HCT116 (cell line): ENCODE measurements around the gene SIRT3. TPM values are rescaled to one million over a fixed set of nuclear protein-coding genes. Genes with fewer than 3 reads are reported as not detected.
"Not testable (repeated sequence)": the region's sequence is repeated elsewhere in the genome, so short reads cannot be mapped to it uniquely, and the experiment has no call there.

ENCODE experiments used
- ATAC-seq: fragments of 200-7000 bp; cut with Tn5 transposase; 2 replicates; pipeline ENCODE4 v1.9.1; 2020; ENCODE audit warnings: mild to moderate bottlenecking, moderate library complexity
- BruUV-seq: library from RNA; stranded (reverse); fragments of 400-500 nt; replicated peaks from 2 replicates; lab custom pipeline; 2021; lab: Mats Ljungman, UMichigan
- CTCF ChIA-PET: fragments of 300-600 bp; sonication (Branson Sonifier 250); formaldehyde crosslinking; loops from one replicate; lab custom pipeline; 2021; ENCODE audit warnings: antibody characterized with exemption; lab: Charles Lee
- POLR2A ChIA-PET: fragments of 300-600, 350-600 bp; sonication (Branson Sonifier 250); formaldehyde crosslinking; loops from one replicate; lab custom pipeline; 2021; ENCODE audit warnings: antibody characterized with exemption; lab: Charles Lee
- RAD21 ChIA-PET, 2 experiments: fragments of 300-600 bp; sonication (Branson Sonifier 250); formaldehyde crosslinking; loops; one replicate each; lab custom pipeline; 2023; ENCODE audit warnings: low total read pairs in 2 of 2; ENCODE audit not compliant: uncharacterized antibody in 2 of 2, unreplicated experiment in 2 of 2, low non-redundant PET in 1 of 2; lab: Charles Lee
- DNase-seq: peaks from one replicate; pipeline ENCODE4 v3.0.0-alpha.2; 2010; ENCODE audit warnings: low read depth, low spot score
- H2AFZ ChIP-seq: fragments of 200-600 bp; shearing (Covaris generic), sonication (generic); 2 replicates; pipeline ENCODE4 v1.6.1; 2017; ENCODE audit warnings: low read depth, mixed run types, mixed read lengths, antibody characterized with exemption, low read length; ENCODE audit not compliant: poor library complexity, severe bottlenecking
- H3K27ac ChIP-seq: 2 replicates; pipeline ENCODE4 v1.5.1; 2012; ENCODE audit warnings: low read depth, low read length
- H3K27me3 ChIP-seq: fragments of 200-600 bp; sonication (generic); 2 replicates; pipeline ENCODE4 v1.6.1; 2016; ENCODE audit warnings: mixed run types, low read length, mixed read lengths; ENCODE audit not compliant: insufficient read depth
- H3K36me3 ChIP-seq, 2 experiments: fragments of 200-500 bp in 1 of 2; fragments of 200-600 bp in 1 of 2; sonication (Bioruptor generic) in 1 of 2; sonication (generic) in 1 of 2; 2 replicates each; pipeline versions ENCODE4 v1.5.1 to v1.6.1; 2014 to 2016; ENCODE audit warnings: low read length in 2 of 2, inconsistent platforms in 1 of 2, mixed read lengths in 1 of 2, mixed run types in 1 of 2; ENCODE audit not compliant: insufficient read depth in 2 of 2, control insufficient read depth in 1 of 2
- H3K4me1 ChIP-seq, 2 experiments: fragments of 200-600 bp in 1 of 2; sonication (generic) in 1 of 2; 2 replicates each; pipeline versions ENCODE4 v1.5.1 to v1.6.1; 2012 to 2017; ENCODE audit warnings: low read length in 2 of 2, inconsistent platforms in 1 of 2, mild to moderate bottlenecking in 1 of 2, mixed read lengths in 1 of 2, mixed run types in 1 of 2, moderate library complexity in 1 of 2; ENCODE audit not compliant: insufficient read depth in 2 of 2, control insufficient read depth in 1 of 2
- H3K4me2 ChIP-seq: fragments of 200-600 bp; sonication (generic); 2 replicates; pipeline ENCODE4 v1.6.1; 2017; ENCODE audit warnings: mixed run types, low read length, mixed read lengths
- H3K4me3 ChIP-seq, 2 experiments: fragments of 200-600 bp in 1 of 2; sonication (generic) in 1 of 2; replicated peaks in 1 of 2; 2 replicates each; pipeline ENCODE4 v1.5.1; 2011 to 2016; ENCODE audit warnings: low read length in 2 of 2, control low read depth in 1 of 2, low read depth in 1 of 2, mild to moderate bottlenecking in 1 of 2, mixed read lengths in 1 of 2, mixed run types in 1 of 2
- H3K79me2 ChIP-seq: fragments of 200-600 bp; sonication (generic); 2 replicates; pipeline ENCODE4 v1.6.1; 2017; ENCODE audit warnings: mild to moderate bottlenecking, mixed run types, low read length, moderate library complexity, mixed read lengths; ENCODE audit not compliant: insufficient read depth
- H3K9ac ChIP-seq: fragments of 200-600 bp; sonication (generic); 2 replicates; pipeline ENCODE4 v1.6.1; 2016; ENCODE audit warnings: low read length, mixed read lengths
- H3K9me2 ChIP-seq: fragments of 200-600 bp; sonication (generic), shearing (Covaris generic); 2 replicates; pipeline ENCODE4 v1.6.1; 2017; ENCODE audit warnings: mixed run types, mild to moderate bottlenecking, moderate library complexity; ENCODE audit not compliant: insufficient read depth
- H3K9me3 ChIP-seq, 2 experiments: fragments of 200-500 bp in 1 of 2; fragments of 200-600 bp in 1 of 2; sonication (Bioruptor generic) in 1 of 2; sonication (generic) in 1 of 2; 2 replicates each; pipeline ENCODE4 v1.6.1; 2014 to 2017; ENCODE audit warnings: low read length in 2 of 2, mixed read lengths in 2 of 2, inconsistent platforms in 1 of 2, low read depth in 1 of 2, mild to moderate bottlenecking in 1 of 2, mixed run types in 1 of 2, moderate library complexity in 1 of 2; ENCODE audit not compliant: control insufficient read depth in 1 of 2, insufficient read depth in 1 of 2
- H4K20me1 ChIP-seq: fragments of 200-600 bp; sonication (generic), shearing (Covaris generic); 2 replicates; pipeline ENCODE4 v1.6.1; 2017; ENCODE audit warnings: mixed run types, mild to moderate bottlenecking, moderate library complexity; ENCODE audit not compliant: insufficient read depth
- RAD21 ChIP-seq: IDR thresholded peaks from 2 replicates; pipeline ENCODE4 v1.6.1; 2012; ENCODE audit warnings: low read depth, mild to moderate bottlenecking
- intact Hi-C: fragments of 100-400 bp; cut with micrococcal nuclease; formaldehyde crosslinking; loops from 2 replicates; pipeline ENCODE4 v1.10.0; 2022
- total RNA-seq: library from RNA; stranded (reverse); gene quantifications from one replicate; pipeline ENCODE4 v1.2.1, GENCODE V29; 2021; ENCODE audit not compliant: unreplicated experiment
- TF ChIP-seq, protein P1 (sequence below), 3 experiments: fragments of 200-600 bp in 1 of 3; sonication (generic) in 1 of 3; IDR thresholded peaks in 2 of 3; conservative IDR thresholded peaks in 1 of 3; 2 replicates each; pipeline ENCODE4 v1.5.1; 2012 to 2017; ENCODE audit warnings: low read depth in 2 of 3, low read length in 2 of 3, antibody characterized with exemption in 1 of 3, borderline replicate concordance in 1 of 3, control low read depth in 1 of 3, mild to moderate bottlenecking in 1 of 3, mixed read lengths in 1 of 3, mixed run types in 1 of 3, moderate library complexity in 1 of 3; ENCODE audit not compliant: insufficient read depth in 1 of 3

The SIRT3 gene
- total RNA-seq, 1 experiment from 2014 or later: 17.9 TPM

DNA sequence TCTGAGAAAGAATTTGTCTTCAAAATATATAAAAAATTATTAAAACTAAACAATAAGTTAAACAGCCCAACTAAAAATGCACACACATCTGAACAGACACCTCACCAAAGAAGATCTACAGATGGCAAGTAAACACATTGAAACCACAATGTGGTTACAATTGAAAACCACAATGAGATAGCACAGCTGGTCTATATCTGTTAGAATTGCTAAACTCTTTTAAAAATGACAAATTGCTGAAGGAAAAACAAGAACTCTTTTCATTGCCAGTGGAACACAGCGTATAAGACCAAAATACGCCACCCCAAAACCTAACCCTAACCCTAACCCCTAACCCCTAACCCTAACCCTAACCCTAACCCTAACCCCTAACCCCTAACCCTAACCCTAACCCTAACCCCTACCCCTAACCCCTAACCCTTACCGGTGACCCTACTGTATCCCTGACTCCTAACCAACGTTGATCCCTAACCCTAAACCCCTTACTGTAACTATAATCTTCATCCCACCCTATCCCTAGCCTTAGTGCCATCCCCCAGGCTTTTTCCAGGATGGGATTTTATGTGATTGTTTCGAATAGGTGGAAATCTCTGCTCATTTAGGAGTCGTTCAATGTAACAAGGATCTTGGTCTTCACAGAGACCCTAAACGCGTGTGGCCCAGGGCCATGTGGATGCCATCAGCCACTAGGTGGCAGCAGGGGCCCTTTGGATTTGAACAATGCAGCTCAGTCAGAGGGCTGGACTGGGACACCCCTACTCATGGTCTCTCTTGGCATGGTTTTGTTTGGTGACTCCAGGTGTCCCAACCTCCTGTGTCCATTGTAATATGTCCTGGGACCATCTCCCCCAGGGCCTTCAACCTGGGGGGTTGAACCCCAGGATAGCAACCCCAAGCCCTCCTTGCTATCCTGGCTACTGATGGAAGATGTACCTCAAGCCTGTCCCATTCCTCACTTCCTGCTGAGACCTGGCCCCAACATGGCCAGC, 44.4 kb downstream of the SIRT3 start:
- POLR2A ChIA-PET, H3K4me3 ChIP-seq, H3K9me3 ChIP-seq, H3K9ac ChIP-seq, H3K36me3 ChIP-seq, RAD21 ChIA-PET, H3K79me2 ChIP-seq, H3K4me2 ChIP-seq, H3K4me1 ChIP-seq, H4K20me1 ChIP-seq, H3K27me3 ChIP-seq, BruUV-seq, intact Hi-C loops, H3K27ac ChIP-seq, CTCF ChIA-PET, H3K9me2 ChIP-seq, DNase-seq, H2AFZ ChIP-seq: not testable (repeated sequence)
- peak; percentile 64 for ATAC-seq
- peak; percentile 28; the same call in 1 of the 2 replicates for TF ChIP-seq RAD21
- TF ChIP-seq, protein P1, sequence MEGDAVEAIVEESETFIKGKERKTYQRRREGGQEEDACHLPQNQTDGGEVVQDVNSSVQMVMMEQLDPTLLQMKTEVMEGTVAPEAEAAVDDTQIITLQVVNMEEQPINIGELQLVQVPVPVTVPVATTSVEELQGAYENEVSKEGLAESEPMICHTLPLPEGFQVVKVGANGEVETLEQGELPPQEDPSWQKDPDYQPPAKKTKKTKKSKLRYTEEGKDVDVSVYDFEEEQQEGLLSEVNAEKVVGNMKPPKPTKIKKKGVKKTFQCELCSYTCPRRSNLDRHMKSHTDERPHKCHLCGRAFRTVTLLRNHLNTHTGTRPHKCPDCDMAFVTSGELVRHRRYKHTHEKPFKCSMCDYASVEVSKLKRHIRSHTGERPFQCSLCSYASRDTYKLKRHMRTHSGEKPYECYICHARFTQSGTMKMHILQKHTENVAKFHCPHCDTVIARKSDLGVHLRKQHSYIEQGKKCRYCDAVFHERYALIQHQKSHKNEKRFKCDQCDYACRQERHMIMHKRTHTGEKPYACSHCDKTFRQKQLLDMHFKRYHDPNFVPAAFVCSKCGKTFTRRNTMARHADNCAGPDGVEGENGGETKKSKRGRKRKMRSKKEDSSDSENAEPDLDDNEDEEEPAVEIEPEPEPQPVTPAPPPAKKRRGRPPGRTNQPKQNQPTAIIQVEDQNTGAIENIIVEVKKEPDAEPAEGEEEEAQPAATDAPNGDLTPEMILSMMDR (IDR thresholded peaks at IDR 0.05 in 2 of 3, conservative IDR thresholded peaks at IDR 0.05 in 1 of 3; ENCODE audit: borderline replicate concordance in 1 of 3, insufficient read depth in 1 of 3, low read depth in 2 of 3, low read length in 2 of 3): peak; percentile 15 to 32 (median 22); a peak in 3 of 6 replicates

DNA sequence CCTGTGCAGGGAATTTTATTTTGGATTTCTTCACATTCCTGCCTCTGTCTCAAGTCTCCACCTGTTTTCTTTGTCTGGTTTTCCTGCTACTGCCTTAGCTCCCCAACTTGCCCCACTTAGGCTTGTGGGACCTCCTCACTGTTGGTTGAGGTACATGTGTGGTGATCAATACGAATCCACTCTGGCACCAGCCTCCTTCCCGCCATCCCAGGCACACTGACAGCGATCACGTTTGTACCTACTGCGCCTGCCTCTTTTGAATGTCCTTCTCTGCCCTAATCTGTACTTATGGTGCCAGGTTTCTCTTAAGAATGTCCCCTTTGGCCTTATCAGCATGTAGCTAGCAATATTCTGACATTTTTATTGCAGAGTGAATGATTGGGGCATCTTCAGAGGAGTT, 45.6 kb downstream of the SIRT3 start:
- H3K4me3 ChIP-seq, POLR2A ChIA-PET, CTCF ChIA-PET, H3K4me2 ChIP-seq, H3K79me2 ChIP-seq, RAD21 ChIA-PET, H3K27me3 ChIP-seq, H4K20me1 ChIP-seq, H2AFZ ChIP-seq, DNase-seq, H3K36me3 ChIP-seq, intact Hi-C loops, ATAC-seq, H3K9ac ChIP-seq, H3K9me3 ChIP-seq, H3K4me1 ChIP-seq, BruUV-seq, H3K27ac ChIP-seq, H3K9me2 ChIP-seq: not testable (repeated sequence)
